Stomach (tissue), 9 donors: ENCODE measurements around the gene MYOCOS. TPM values are rescaled to one million over a fixed set of nuclear protein-coding genes. Genes with fewer than 3 reads are reported as not detected.
"Not testable (repeated sequence)": the region's sequence is repeated elsewhere in the genome, so short reads cannot be mapped to it uniquely, and the experiment has no call there.

ENCODE experiments used
- DNase-seq, 2 donors: peaks; one replicate each; pipeline versions ENCODE4 v3.0.0 to v3.0.0-alpha.2; 2013 to 2019
- H3K27ac ChIP-seq, 5 donors: fragments of 200-600 bp in 4 of 5; sonication (generic) in 4 of 5; one replicate each; pipeline ENCODE4 v1.5.1; 2013 to 2019; ENCODE audit warnings: mild to moderate bottlenecking in 1 of 5, moderate library complexity in 1 of 5
- H3K27me3 ChIP-seq, 3 donors: fragments of 200-600 bp; sonication (generic); one replicate each; pipeline ENCODE4 v1.5.1; 2017 to 2019; ENCODE audit warnings: mixed run types in 1 of 3
- H3K36me3 ChIP-seq, 4 donors: fragments of 200-600 bp; sonication (generic); 1 replicate in 3 of 4; 2 replicates in 1 of 4; pipeline ENCODE4 v1.5.1; 2016 to 2019
- H3K4me1 ChIP-seq, 4 donors: fragments of 200-600 bp; sonication (generic); one replicate each; pipeline ENCODE4 v1.5.1; 2016 to 2019
- H3K4me3 ChIP-seq, 4 donors: fragments of 200-600 bp; sonication (generic) in 3 of 4; one replicate each; pipeline ENCODE4 v1.5.1; 2016 to 2019; ENCODE audit warnings: mild to moderate bottlenecking in 1 of 4
- H3K9me3 ChIP-seq, 4 donors: fragments of 200-600 bp; sonication (generic); one replicate each; pipeline ENCODE4 v1.5.1; 2016 to 2019
- CTCF ChIP-seq, 7 experiments: fragments of 450-650 bp in 4 of 7; fragments of 200-600 bp in 3 of 7; sonication (generic) in 3 of 7; IDR thresholded peaks; one replicate each; pipeline ENCODE4 v1.5.1; 2016 to 2019; ENCODE audit warnings: antibody characterized with exemption in 7 of 7, control low read depth in 2 of 7, mild to moderate bottlenecking in 1 of 7
- EP300 ChIP-seq: sonication (generic); formaldehyde crosslinking; IDR thresholded peaks from one replicate; pipeline ENCODE4 v1.6.1; 2017; ENCODE audit warnings: antibody characterized with exemption
- POLR2A ChIP-seq, 4 donors: fragments of 450-650 bp; IDR thresholded peaks; one replicate each; pipeline ENCODE4 v1.6.1; 2016; ENCODE audit warnings: antibody characterized with exemption in 4 of 4, control low read depth in 2 of 4, mild to moderate bottlenecking in 1 of 4, moderate library complexity in 1 of 4
- POLR2AphosphoS5 ChIP-seq, 3 donors: sonication (generic); formaldehyde crosslinking; IDR thresholded peaks; one replicate each; pipeline ENCODE4 v1.6.1; 2016; ENCODE audit warnings: antibody characterized with exemption in 3 of 3
- WGBS, 5 donors: extraction: QIAGEN DNeasy Blood & Tissue Kit in 3 of 5; methylation state at CpG; one replicate each; pipeline versions ENCODE4 v1.1.5 to v1.1.7; 2013 to 2018; 5-methylcytosine and 5-hydroxymethylcytosine counted together
- intact Hi-C: fragments of 100-400 bp; cut with DNase I; formaldehyde crosslinking; loops from one replicate; pipeline ENCODE4 v1.15.1; 2023; ENCODE audit warnings: low total_unique reads
- polyA plus RNA-seq, 3 donors: library from polyadenylated mRNA; stranded (reverse); fragments of 200-250 nt; gene quantifications; one replicate each; pipeline ENCODE4 v1.2.3, GENCODE V29; 2013
- total RNA-seq, 5 donors: library from RNA; depleted of rRNA; stranded (reverse); fragments of >200 nt; gene quantifications; one replicate each; pipeline versions ENCODE4 v1.1.0 to v1.2.3, GENCODE V29; 2014 to 2016
- donor health status: healthy with polysubstance abuse.
- donor health status: Bipolar disorder and iron deficiency.
- donor health status: healthy.

The MYOCOS gene
- total and polyA plus RNA-seq, 8 donors, result not detected

DNA sequence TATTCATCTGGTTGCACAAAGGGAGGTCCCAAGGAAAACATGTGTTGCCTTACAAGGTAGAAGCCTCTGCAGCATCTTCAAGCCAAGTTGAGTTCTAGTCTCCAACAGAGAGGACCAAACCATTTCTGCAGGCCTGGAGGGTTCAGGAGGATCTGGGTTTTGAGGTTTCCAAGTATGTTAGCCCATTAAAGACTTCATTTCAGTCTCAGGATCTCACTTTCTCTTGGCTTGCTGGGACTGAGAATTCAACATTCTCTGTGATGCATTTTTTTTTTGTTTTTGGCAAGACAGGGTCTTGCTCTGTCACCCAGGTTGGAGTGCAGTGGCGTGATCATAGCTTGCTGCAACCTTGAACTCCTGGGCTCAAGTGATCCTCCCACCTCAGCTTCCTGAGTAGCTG, 8.8 kb upstream of the MYOCOS start:
- 93 to 100% (median 95%) methylated on average over 1 of the region's 1 CpG for WGBS, 5 donors
- no peak for TF ChIP-seq POLR2AphosphoS5 (IDR thresholded peaks at IDR 0.05)
- no peak overlapping the region for H3K4me3 ChIP-seq
- no peaks in the 10 kb centered on the region for H3K27me3 ChIP-seq
- intact Hi-C loops, result no loop called here
- H3K36me3 ChIP-seq, result no peaks in the 10 kb centered on the region
- H3K9me3 ChIP-seq, result no peaks in the 10 kb centered on the region
- H3K27ac ChIP-seq, result no peak overlapping the region
- no peak for DNase-seq
- no peaks in the 10 kb centered on the region for H3K4me1 ChIP-seq

DNA sequence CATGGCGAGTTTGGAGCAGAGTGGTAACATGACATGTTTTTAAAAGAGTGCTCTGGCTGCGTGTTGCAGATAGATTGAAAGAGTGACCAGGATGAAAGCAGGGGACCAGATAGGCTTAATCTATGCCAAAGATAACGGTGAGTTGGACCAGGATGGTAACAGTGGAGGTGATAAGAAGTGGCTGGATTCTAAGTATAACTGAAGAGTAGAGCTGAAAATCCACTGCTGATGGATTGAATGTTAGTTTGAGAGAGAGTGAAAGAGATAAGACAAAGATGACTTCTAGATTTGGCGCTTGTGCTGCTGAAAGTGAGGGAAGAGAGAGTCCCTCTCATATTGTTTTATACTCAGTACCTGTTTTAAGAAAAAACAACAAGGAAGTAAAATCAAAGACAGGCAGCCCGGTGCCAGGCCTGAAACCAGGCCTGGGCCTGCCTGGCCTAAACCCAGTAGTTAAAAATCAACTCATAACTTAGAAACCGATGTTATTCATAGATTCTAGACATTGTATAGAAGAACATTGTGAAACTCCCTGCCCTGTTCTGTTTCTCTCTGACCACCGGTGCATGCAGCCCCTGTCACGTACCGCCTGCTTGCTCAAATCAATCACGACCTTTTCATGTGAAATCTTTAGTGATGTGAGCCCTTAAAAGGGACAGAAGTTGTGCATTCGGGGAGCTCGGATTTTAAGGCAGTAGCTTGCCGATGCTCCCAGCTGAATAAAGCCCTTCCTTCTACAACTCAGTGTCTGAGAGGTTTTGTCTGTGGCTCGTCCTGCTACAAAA, 6.7 kb upstream of the MYOCOS start:
- H3K4me3 ChIP-seq, H3K4me1 ChIP-seq, H3K36me3 ChIP-seq, H3K9me3 ChIP-seq, DNase-seq, intact Hi-C loops, H3K27ac ChIP-seq, H3K27me3 ChIP-seq: not testable (repeated sequence)
- 68 to 72% (median 71%) methylated on average over 14 of the region's 14 CpGs for WGBS, 5 donors

DNA sequence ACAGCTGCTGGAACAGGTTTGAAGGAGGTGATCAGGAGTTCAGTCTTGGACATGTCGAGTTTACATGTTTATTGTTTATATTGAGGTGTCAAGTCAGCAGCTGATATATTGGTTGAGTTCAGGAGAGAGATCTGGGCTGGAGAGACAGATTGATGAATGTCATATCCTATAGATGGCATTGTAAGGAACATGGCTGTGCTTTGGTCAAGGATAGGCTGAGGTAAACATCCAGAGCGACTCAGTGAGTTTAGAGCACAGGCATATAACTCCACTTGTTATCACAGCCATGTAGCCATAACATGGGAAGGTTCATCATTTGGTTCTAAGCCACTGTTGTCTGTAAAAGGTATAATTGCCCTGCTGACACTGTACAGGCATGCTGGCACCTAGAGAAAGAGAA, 5.5 kb upstream of the MYOCOS start:
- H3K4me3 ChIP-seq, result no peak overlapping the region
- 71 to 87% (median 80%) methylated on average over 2 of the region's 2 CpGs for WGBS, 5 donors
- no peaks in the 10 kb centered on the region for H3K27me3 ChIP-seq

DNA sequence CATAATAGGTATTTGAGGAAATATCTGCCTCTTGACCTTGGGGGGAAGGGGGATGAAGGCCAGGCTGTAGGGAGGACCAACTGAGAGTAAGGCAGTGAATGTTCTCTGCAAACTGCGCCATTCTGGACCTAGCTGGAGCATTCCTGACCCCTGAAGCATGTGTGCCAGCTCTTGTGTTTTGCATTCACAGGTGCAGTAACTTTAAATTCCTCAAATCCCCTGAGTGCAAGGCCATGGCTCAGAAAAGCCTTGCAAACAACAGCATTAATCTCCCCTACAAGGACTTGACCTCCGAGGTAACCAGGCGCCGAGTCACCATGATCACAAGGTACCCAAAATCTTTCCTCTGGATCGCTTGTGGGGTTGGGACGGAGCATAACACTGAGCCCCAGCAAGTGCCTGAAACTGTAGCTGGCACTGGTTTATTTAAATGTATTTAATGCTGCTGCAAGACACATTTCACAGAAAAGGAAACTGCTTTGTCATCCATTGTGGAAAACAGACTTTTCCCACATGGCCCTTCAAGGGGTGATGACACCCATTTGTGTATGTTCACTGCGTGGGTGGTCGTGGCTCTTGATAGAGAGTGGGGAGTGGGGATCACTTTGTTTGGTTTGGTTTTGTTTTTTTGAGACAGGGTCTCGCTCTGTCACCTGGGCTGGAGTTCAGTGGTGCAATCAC, 1.7 kb downstream of the MYOCOS start:
- no peaks in the 10 kb centered on the region for H3K9me3 ChIP-seq
- intact Hi-C loops, result no loop called here
- no peaks in the 10 kb centered on the region for H3K27me3 ChIP-seq
- DNase-seq, result no peak
- WGBS, 5 donors, result 63 to 81% (median 74%) methylated on average over 9 of the region's 9 CpGs
- H3K36me3 ChIP-seq, result no peaks in the 10 kb centered on the region
- H3K4me1 ChIP-seq, result no peaks in the 10 kb centered on the region
- TF ChIP-seq POLR2AphosphoS5 (IDR thresholded peaks at IDR 0.05), result no peak
- TF ChIP-seq EP300, result no peak
- TF ChIP-seq CTCF (IDR thresholded peaks at IDR 0.05), result no peak
- TF ChIP-seq POLR2A (IDR thresholded peaks at IDR 0.05), result no peak
- H3K27ac ChIP-seq, result no peak overlapping the region
- no peak overlapping the region for H3K4me3 ChIP-seq

More for the DNA sequence above, 5.5 kb upstream of the MYOCOS start:
- H3K9me3 ChIP-seq, result no peaks in the 10 kb centered on the region
- TF ChIP-seq POLR2A (IDR thresholded peaks at IDR 0.05) (no peak), POLR2AphosphoS5 (IDR thresholded peaks at IDR 0.05) (no peak), CTCF (IDR thresholded peaks at IDR 0.05) (no peak), EP300 (no peak)
- H3K4me1 ChIP-seq, result no peaks in the 10 kb centered on the region
- no peak overlapping the region for H3K27ac ChIP-seq
- H3K36me3 ChIP-seq, result no peaks in the 10 kb centered on the region
- intact Hi-C loops, result no loop called here
- DNase-seq, result no peak

GRCh38 chr1:171625225-171625624, 3.2 kb downstream of the MYOCOS start:
- intact Hi-C loops, result no loop called here
- 80 to 92% (median 86%) methylated on average over 1 of the region's 1 CpG for WGBS, 5 donors
- no peak overlapping the region for H3K4me3 ChIP-seq
- H3K9me3 ChIP-seq, result no peaks in the 10 kb centered on the region
- H3K27me3 ChIP-seq, result no peaks in the 10 kb centered on the region
- no peak overlapping the region for H3K27ac ChIP-seq
- DNase-seq, result no peak
- no peak for TF ChIP-seq CTCF (IDR thresholded peaks at IDR 0.05)
- no peak for TF ChIP-seq EP300
- no peak for TF ChIP-seq POLR2AphosphoS5 (IDR thresholded peaks at IDR 0.05)
- TF ChIP-seq POLR2A (IDR thresholded peaks at IDR 0.05), result no peak
- no peaks in the 10 kb centered on the region for H3K36me3 ChIP-seq
- H3K4me1 ChIP-seq, result no peaks in the 10 kb centered on the region
